ENCODE measurements around the gene MTA3.

The MTA3 gene

GRCh38 chr2:42791606-42792005, 223.2 kb downstream of the MTA3 start:
- no peak for DNase-seq

GRCh38 chr2:42792087-42792582, 223.7 kb downstream of the MTA3 start:
- DNase-seq, result no peak

GRCh38 chr2:42792583-42793333, 224.3 kb downstream of the MTA3 start, which contains the start of gene HAAO:
HAAO (minus strand) TSS chr2:42792583; CDS start chr2:42792536, 47 bp downstream.
- no peak for DNase-seq

DNA sequence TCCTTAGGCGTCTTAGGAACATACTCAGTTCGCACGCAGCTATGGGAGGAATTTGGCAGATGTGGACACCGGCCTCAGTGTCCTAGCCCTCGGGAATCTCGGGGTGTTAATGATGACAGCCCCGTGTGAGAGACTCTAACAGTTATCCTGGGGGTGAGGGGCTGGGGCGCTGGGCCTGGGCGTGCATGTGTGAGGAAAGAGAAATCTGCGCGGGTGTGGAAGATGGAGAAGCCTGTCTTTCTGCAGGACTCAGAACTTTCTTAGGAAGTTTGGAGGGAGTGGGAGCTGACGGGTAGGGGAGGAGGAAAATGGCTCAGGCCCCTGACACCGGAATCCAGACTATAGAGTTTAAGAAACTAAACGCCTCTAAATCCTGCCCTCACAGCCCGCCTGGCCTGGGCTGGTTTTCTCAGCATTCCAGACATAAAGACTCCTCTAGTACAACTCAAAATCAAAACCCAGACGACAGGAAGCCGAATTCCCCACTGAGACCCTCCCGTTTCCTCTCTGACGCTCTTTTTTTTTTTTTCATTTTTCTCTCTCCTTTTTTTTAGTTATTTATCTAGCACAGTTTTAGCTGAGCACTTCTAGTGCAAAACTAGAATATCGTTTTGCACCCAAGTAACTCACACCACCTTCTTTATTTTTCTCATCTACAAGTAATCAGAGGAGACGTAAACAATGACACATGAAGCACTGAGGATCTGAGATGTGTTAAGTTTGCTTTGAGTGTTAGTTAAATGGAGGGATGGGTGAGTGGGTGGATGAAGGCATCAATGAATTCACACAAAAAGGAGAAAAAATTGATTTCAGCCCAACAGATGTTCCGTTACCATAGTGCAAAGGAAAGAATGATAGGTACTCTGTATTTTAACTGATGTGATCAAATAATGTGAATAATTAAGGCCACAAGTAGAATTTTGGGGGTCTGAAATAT, 225.2 kb downstream of the MTA3 start:
- DNase-seq, result no peak

DNA sequence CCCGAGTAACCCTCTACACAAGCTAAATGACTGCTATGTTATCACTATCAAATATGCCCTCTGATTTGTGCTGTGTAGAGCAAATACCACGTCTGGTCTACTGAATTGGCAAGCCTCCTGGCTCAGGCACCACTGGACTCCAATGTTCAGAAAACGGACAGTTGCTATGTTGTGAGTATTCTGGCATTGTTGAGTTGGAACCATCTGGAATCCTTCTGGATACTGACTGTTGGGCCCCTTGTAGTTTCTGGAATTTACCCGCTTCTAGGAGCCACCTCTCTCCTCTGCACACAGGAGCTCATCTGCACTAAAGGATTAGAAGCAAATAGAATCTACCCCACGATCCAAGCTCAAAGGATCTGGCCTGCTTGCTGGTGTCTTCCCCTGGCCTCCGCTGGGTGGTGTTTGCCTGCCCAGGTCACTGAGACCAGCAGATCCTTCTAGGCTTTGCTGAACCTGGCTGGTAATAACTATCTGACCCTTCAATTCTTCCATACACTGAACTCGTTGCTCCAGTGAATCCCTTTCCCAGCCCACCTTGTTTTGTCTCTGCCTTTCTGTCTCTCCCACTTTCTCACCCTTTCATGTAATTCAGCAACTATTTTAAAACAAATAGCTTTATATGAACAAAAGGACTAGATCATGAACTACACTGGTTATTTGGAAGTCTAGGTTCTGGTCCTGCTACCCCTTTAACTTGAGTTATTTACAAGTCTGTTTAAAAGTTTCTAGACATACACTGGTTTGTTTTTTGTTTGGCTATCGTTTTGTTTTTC, 226.0 kb downstream of the MTA3 start:
- no peak for DNase-seq

- DNase-seq, result no peak
Measured at GRCh38 chr2:42795275-42795674, 226.8 kb downstream of the MTA3 start.

GRCh38 chr2:42795841-42796301, 227.4 kb downstream of the MTA3 start:
- DNase-seq, result no peak

- no peak for DNase-seq
Measured at GRCh38 chr2:42796427-42797248, 228.2 kb downstream of the MTA3 start.

GRCh38 chr2:42797281-42797680, 228.8 kb downstream of the MTA3 start:
- DNase-seq, result no peak

- no peak for DNase-seq
Measured at GRCh38 chr2:42799881-42800280, 231.4 kb downstream of the MTA3 start.

DNA sequence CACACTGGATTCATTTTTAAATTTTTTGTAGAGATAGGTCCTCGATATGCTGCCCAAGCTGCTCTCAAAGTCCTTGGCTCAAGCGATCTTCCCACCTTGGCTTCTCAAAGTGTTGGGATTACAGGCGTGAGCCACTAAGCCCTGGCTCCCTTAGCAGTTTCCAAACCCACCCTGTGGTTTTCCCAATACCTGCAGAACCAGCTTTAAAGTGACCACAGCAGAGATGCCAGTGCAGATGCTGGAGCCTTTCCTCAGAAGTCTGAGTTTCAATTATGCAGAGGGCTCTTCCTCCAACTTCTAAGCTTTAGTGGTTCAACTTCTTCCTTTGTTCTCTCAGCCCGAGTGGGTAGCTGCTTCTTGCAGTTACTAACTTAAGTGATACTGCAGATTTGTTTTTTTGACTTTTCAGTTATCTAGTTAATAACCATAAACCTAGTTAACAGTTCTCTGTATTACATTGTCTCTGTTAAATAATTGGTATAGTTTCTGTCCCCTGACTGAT, 232.1 kb downstream of the MTA3 start:
- no peak for DNase-seq

DNA sequence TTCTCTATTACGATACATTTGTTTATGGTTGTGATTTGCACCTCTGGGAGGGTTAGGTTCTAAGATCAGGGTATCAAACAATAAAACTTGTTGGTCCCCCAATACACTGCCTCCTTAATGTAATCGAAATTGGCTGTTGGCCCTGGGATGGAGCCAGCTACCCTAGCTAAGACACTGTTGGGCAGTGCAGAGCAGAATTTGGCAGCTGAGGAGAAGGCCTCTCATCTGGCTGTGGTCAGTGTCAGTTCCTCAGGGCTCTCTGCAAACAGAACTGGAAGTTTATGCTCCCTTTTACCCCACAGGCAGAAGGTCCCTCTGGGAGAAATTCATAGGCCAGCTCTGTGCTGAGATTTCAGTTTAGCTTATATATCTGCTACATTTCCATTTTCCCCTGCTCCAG, 232.5 kb downstream of the MTA3 start:
- DNase-seq, result no peak

GRCh38 chr2:42801381-42801780, 232.9 kb downstream of the MTA3 start:
- DNase-seq, result no peak

- DNase-seq, result no peak
Measured at GRCh38 chr2:42802150-42802549, 233.7 kb downstream of the MTA3 start.

DNA sequence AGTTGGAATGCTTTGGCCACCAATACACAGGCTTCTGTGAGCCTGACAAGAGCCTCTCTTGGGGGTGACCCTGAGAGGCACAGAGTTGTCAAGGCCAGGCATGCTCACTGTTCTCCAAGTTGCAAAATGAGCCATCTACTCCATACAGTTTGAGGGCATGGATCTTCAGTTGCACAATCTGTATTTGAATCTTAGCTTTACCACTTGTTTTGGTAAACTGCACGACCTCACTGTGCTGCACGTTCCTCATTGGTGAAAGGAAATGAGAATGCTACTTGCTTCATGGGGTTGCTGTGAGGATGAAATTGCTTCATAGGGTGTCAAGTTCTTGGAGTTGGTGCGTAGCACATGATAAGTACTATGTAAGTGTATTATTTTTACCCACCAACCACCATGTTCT, 235.9 kb downstream of the MTA3 start:
- DNase-seq, result no peak

- no peak for DNase-seq
Measured at GRCh38 chr2:42804891-42805290, 236.5 kb downstream of the MTA3 start.

Measured in NCI-H187 treated with DMSO at 0.1 percent for 48 hours (cell line).